Retinal pigment epithelial cell (primary cell): Measurements from ENCODE around the gene GRB2.
"Not testable (repeated sequence)": the region's sequence is repeated elsewhere in the genome, so short reads cannot be mapped to it uniquely, and the experiment has no call there.

ENCODE experiments used
- DNase-seq: peaks from one replicate; pipeline ENCODE4 v3.0.0-alpha.2; 2010; ENCODE audit warnings: low read depth
- H3K4me3 ChIP-seq: 2 replicates; pipeline ENCODE4 v1.5.1; 2011; ENCODE audit warnings: mild to moderate bottlenecking, low read length, control low read depth, moderate library complexity
- TF ChIP-seq, protein P1 (sequence below): conservative IDR thresholded peaks from 2 replicates; pipeline ENCODE4 v1.5.1; 2011; ENCODE audit warnings: low read depth, low read length, control low read depth, inconsistent platforms

Gene GRB2

DNA sequence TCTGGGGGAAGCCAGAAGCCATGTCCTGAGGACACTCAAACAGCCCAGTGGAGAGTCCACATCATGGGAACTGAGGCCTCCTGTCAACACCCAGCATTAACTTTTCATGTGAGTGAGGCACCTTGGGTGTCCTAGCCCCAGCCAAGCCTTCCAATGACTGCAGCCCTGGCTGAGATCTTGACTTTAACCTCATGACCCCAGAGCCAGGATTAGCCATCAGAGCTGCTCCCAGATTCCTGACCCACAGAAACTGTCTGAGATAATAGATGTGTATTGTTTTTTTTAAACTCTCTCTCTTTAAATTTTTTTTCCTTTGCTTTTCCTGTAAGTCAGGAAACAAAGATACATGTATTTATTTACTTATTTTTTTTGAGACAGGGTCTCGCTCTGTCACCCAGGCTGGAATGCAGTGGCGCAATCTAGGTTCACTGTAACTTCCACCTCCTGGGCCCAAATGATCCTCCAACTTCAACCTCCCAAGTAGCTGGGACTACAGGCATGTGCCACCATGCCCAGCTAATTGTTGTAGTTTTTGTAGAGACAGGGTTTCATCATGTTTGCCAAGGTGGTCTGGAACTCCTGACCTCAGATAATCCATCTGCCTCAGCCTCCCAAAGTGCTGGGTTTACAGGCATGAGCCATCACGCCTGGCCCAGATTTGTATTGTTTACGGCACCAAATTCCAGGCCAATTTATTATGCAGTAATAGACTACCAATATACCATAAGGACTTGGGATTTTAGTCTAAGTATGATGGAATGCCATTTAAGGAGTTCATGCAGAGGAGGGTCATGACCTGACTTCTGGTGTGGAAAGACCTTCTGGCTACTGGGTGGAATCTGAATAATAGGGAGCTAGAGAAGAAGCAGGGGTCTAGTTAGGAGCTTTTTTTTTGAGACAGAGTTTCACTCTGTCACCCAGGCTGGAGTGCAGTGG, 37.0 kb upstream of the GRB2 start:
- DNase-seq = no peak

DNA sequence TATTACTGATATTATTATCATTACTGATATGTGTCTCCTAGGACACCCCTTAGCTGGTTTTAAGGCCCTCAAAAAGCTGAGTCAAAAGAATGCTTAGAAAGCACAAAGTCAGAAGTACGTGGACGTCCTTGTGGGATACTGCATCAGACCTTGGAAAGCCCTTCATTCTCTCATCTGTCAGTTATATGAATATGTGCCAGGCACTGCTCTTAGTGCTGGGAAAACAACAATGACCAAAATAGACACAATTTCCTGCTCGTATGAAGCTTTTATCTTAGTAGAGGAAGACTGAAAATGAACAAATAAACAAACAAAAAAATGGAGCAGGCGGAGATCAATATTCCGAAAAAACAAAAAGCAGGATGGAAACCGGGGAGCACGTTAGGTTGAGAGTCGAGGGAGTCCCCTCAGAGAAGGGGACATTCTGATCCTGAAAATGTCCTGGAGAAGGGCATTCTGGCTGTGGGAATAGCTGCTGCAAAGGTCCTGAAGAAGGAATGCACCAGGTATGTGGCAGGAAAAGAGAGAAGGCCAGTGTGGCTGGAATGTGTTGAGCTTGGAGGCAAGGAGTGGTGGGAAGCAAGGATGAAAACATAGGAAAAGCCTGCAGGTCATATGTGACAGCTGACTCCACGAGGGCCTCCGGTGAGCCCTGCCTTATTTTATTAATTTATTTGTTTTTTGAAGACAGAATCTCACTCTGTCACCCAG, 35.4 kb upstream of the GRB2 start:
- DNase-seq = no peak
- TF ChIP-seq, protein P1, sequence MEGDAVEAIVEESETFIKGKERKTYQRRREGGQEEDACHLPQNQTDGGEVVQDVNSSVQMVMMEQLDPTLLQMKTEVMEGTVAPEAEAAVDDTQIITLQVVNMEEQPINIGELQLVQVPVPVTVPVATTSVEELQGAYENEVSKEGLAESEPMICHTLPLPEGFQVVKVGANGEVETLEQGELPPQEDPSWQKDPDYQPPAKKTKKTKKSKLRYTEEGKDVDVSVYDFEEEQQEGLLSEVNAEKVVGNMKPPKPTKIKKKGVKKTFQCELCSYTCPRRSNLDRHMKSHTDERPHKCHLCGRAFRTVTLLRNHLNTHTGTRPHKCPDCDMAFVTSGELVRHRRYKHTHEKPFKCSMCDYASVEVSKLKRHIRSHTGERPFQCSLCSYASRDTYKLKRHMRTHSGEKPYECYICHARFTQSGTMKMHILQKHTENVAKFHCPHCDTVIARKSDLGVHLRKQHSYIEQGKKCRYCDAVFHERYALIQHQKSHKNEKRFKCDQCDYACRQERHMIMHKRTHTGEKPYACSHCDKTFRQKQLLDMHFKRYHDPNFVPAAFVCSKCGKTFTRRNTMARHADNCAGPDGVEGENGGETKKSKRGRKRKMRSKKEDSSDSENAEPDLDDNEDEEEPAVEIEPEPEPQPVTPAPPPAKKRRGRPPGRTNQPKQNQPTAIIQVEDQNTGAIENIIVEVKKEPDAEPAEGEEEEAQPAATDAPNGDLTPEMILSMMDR = no peak
- H3K4me3 ChIP-seq = no peak overlapping the region

More for the DNA sequence above, 37.0 kb upstream of the GRB2 start:
- H3K4me3 ChIP-seq = no peak overlapping the region
- TF ChIP-seq, protein P1 = no peak

DNA sequence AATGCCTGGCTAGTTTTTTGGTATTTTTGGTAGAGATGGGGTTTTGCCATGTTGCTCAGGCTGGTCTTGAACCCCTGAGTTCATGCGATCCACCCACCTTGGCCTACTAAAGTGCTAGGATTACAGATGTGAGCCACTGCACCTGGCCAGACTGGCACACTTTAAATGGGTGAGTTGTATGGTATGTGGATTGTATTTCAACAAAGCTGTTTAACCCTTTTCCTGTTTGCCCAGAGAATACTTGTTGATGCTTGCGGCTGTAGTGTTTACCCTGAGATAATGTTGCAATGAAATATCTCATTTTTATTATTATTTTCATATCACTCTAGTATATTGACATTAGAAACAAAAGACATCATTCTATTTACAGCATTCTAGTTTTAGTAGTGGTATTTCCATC, 33.8 kb upstream of the GRB2 start:
- no peak for DNase-seq
- H3K4me3 ChIP-seq = no peak overlapping the region
- TF ChIP-seq, protein P1 = no peak

DNA sequence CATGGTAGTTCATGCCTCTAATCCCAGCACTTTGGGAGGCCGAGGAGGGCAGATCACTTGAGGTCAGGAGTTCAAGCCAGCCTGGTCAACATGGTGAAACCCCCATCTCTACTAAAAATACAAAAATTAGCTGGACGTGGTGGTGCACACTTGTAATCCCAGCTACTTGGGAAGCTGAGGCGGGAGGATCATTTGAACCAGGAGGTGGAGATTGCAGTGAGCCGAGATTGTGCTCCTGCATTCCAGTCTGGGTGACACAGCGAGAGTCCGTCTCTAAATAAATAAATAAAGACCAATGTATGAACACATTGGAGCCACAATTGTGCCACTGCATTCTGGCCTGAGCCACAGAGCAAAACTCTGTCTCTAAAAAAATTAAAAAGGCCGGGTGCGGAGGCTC, 31.9 kb upstream of the GRB2 start:
- DNase-seq, H3K4me3 ChIP-seq: not testable (repeated sequence)

DNA sequence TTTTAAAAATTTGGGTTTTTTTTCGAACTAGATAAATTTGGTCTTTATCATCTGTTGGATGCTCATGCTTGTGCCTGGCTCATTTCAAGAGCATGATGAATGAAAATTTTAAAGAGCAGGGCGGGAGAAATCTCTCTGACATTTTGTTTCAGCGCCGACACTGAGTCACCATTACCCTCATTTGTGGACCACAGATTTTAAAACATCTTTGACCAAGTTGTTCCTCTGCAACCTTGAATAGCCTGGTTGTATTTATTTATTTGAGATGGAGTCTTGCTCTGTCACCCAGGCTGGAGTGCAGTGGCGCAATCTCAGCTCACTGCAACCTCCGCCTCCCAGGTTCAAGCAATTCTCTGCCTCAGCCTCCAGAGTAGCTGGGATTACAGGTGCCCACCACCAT, 29.0 kb upstream of the GRB2 start:
- not testable (repeated sequence) for DNase-seq, H3K4me3 ChIP-seq

DNA sequence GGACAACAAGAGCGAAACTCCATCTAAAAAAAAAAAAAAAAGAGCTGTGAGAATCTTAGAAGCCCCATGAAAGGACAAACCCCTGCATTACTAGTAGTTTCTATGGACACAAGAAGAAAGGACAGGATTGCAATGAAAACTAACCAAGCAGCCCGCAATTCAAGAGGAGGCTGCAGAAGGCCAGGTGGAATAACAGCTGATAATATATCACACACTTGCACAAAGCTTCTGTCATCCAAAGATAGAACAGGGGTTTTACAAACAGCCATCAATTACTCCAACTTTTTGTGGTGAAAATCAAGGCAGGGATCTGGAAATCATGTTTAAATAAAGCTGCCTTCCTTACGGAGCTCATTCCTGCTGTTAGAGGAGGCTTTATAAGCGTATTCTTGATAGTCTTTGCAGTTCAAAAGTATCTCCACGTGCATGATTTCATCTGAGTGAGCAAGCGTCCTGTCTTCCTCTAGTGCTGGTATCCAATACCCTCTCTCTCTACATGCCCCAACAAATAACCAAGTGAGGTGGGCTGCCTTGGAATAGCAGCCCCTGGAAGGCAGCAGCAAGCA, 27.8 kb upstream of the GRB2 start:
- no peak for DNase-seq
- H3K4me3 ChIP-seq = no peak overlapping the region
- TF ChIP-seq, protein P1 = no peak

DNA sequence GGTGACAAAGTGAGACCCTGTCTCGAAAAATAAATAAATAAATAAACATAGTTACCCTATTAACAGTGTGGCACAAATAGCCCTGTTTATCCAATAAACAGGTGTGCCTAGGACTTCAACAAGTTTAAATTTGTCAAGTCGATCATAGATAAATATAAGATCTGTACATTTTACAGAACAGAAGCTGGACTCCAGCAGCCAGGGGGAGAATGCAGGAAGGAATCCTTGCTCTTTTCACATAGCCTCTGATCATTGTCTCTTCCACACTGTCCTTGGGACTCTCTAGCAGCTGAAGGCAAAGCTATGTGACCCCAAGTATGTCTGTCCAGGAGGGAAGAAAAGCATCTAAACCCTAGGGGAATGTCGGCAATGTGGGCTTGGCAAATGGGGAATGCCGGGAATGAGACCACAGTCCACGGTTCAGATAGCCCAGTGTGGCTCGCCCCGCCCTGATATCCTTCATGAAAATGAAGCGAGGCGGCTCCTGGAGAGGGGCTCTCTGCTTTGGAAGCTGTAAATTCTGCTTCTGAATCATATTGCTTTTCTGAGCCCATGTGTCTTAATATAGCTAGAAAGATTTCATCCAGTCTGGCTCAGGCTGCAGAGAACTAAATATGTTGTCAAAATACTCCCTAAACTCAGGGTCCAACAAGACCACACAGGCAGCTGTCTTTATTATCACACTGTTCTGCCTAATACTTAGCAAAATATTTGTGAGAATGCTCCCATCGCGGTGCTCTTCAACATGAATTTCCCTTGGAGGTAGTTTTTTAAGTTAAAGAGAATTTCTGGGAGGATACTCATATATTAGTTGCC, 24.9 kb upstream of the GRB2 start:
- no peak overlapping the region for H3K4me3 ChIP-seq

More for the DNA sequence above, 24.9 kb upstream of the GRB2 start:
- peak; percentile 74 for DNase-seq
- TF ChIP-seq, protein P1 = no peak
